Common myeloid progenitor, CD34-positive (primary cell): ENCODE data around the gene HELZ2.
"Not testable (repeated sequence)": the region's sequence is repeated elsewhere in the genome, so short reads cannot be mapped to it uniquely, and the experiment has no call there.

Source experiments
- CTCF ChIA-PET: fragments of 350-600 bp; sonication (Branson Sonifier 250); formaldehyde crosslinking; loops from one replicate; lab custom pipeline; 2021; ENCODE audit warnings: antibody characterized with exemption; lab: Charles Lee
- POLR2A ChIA-PET: fragments of 350-600 bp; sonication (Branson Sonifier 250); formaldehyde crosslinking; loops from one replicate; lab custom pipeline; 2021; ENCODE audit warnings: antibody characterized with exemption; lab: Charles Lee
- DNase-seq, 3 donors: peaks; one replicate each; pipeline versions ENCODE4 v3.0.0 to v3.0.0-alpha.2; 2013
- H3K27ac ChIP-seq, 2 experiments: 1 replicate in 1 of 2; 2 replicates in 1 of 2; pipeline ENCODE4 v1.7.0; 2013; ENCODE audit warnings: inconsistent platforms in 2 of 2, low read length in 2 of 2, mild to moderate bottlenecking in 2 of 2, low read depth in 1 of 2, moderate library complexity in 1 of 2; ENCODE audit not compliant: severe bottlenecking in 2 of 2, insufficient read depth in 1 of 2, poor library complexity in 1 of 2
- H3K27me3 ChIP-seq, 5 experiments: replicated peaks in 2 of 5; 1 replicate in 3 of 5; 2 replicates in 2 of 5; pipeline versions ENCODE4 v1.6.1 to v1.7.0; 2013; ENCODE audit warnings: low read length in 4 of 5, mild to moderate bottlenecking in 2 of 5, moderate library complexity in 2 of 5, inconsistent platforms in 1 of 5; ENCODE audit not compliant: insufficient read depth in 5 of 5, control insufficient read depth in 4 of 5
- H3K36me3 ChIP-seq, 4 experiments: 1 replicate in 2 of 4; 2 replicates in 2 of 4; pipeline versions ENCODE4 v1.6.1 to v1.7.0; 2013; ENCODE audit warnings: low read length in 3 of 4, control low read depth in 1 of 4, mild to moderate bottlenecking in 1 of 4; ENCODE audit not compliant: control insufficient read depth in 4 of 4, insufficient read depth in 4 of 4
- H3K4me1 ChIP-seq, 4 experiments: 1 replicate in 3 of 4; 2 replicates in 1 of 4; pipeline versions ENCODE4 v1.6.1 to v1.7.1; 2013; ENCODE audit warnings: low read length in 3 of 4, mild to moderate bottlenecking in 3 of 4, control low read depth in 1 of 4, inconsistent platforms in 1 of 4, moderate library complexity in 1 of 4; ENCODE audit not compliant: control insufficient read depth in 4 of 4, insufficient read depth in 4 of 4; ENCODE audit errors: control extremely low read depth in 1 of 4
- H3K4me3 ChIP-seq, 7 experiments: 1 replicate in 4 of 7; 2 replicates in 3 of 7; pipeline versions ENCODE4 v1.5.1 to v1.7.0; 2013; ENCODE audit warnings: mild to moderate bottlenecking in 7 of 7, low read length in 6 of 7, moderate library complexity in 6 of 7, inconsistent platforms in 2 of 7, low read depth in 2 of 7, control low read depth in 1 of 7; ENCODE audit not compliant: insufficient read depth in 4 of 7, control insufficient read depth in 1 of 7; ENCODE audit errors: extremely low read depth in 1 of 7
- H3K9me3 ChIP-seq, 5 experiments: 1 replicate in 4 of 5; 2 replicates in 1 of 5; pipeline versions ENCODE4 v1.6.1 to v1.7.1; 2013; ENCODE audit warnings: low read length in 4 of 5, mild to moderate bottlenecking in 2 of 5, inconsistent platforms in 1 of 5, low read depth in 1 of 5, moderate library complexity in 1 of 5; ENCODE audit not compliant: control insufficient read depth in 4 of 5, insufficient read depth in 2 of 5; ENCODE audit errors: control extremely low read depth in 1 of 5
- WGBS: methylation state at CpG from one replicate; pipeline ENCODE4 v1.1.5; 2013; ENCODE audit not compliant: insufficient coverage; 5-methylcytosine and 5-hydroxymethylcytosine counted together

Gene HELZ2

GRCh38 chr20:63572071-63572787 is 1.8 kb downstream of the HELZ2 start:
- no peak overlapping the region for H3K27ac ChIP-seq
- H3K4me3 ChIP-seq, result no peak overlapping the region
- ChIA-PET POLR2A (no interaction called here), CTCF (interaction anchor here (1.0 to 2.1 kb wide), 4 partner anchors 17 to 81 kb away, joined by 3 to 8 read pairs (median 4); partner anchors contain the start of gene STMN3)
- H3K9me3 ChIP-seq, result no peaks in the 10 kb centered on the region
- peaks cover 0 to 40% (median 30%) of the 10 kb centered on the region in 4 experiments for H3K4me1 ChIP-seq
- peaks cover 0 to 45% (median 6%) of the 10 kb centered on the region in 5 experiments for H3K27me3 ChIP-seq
- 94% methylated on average over 44 of the region's 48 CpGs for WGBS
- H3K36me3 ChIP-seq, result no peaks in the 10 kb centered on the region
- DNase-seq, result peak in 1 of 3 donors; percentile 21

DNA sequence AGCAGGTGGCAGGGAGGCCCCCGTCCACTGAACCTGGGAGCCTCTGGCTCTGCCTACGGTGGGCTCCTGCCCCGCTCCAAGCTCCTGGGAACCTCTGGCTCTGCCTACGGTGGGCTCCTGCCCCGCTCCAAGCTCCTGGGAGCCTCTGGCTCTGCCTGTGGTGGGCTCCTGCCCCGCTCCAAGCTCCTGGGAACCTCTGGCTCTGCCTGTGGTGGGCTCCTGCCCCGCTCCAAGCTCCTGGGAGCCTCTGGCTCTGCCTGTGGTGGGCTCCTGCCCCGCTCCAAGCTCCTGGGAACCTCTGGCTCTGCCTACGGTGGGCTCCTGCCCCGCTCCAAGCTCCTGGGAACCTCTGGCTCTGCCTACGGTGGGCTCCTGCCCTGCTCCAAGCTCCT is 3.0 kb downstream of the HELZ2 start:
- H3K36me3 ChIP-seq, DNase-seq, H3K9me3 ChIP-seq, H3K4me3 ChIP-seq, CTCF ChIA-PET, H3K27ac ChIP-seq: not testable (repeated sequence)
- POLR2A ChIA-PET, result interaction anchor here (0.6 kb wide), 1 partner anchor 11 kb away, joined by 5 read pairs; no protein-coding TSS in a partner anchor
- peaks cover 0 to 45% (median 6%) of the 10 kb centered on the region in 5 experiments for H3K27me3 ChIP-seq
- H3K4me1 ChIP-seq, result peaks cover 0 to 45% (median 36%) of the 10 kb centered on the region in 4 experiments
- WGBS, result 70% methylated on average over 2 of the region's 11 CpGs

DNA sequence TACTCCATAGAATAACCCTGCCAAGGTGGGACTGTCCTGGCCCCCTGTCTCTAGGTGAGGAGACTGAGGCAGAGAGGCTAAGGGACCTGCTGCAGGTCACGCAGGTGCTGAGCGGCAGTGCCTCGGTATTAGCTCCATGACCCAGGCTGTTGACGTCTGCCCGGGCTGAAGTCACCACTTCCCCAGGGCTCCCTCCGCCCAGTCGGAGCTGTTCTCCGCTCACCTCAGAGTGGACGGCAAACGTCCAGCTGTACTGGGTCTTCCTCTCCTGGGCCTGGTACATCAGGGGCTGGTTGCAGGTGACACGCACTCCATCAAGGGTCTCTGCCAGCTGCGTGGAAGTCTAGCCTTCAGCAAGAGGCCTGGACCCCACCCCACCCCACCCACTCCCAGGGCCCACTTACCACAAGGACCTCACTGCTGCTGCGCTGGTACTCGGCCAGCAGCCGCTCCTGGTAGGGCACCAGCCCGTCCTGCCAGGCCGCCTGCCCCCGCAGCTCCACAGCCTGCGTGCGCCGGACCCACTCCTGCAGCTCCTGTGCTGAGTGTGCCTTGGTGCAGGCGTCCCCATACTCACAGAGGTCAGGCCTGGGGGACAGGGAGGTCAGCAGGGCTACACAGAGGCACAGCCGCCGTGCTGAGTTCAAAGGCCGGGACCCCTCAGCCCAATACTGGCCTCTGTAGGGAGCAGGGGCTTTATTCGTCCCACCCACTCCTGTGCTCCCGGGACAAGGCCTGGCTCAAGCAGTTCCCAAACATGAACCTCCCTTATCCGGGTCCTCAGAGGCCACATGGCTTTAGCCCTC is 3.6 kb downstream of the HELZ2 start:
- Histone ChIP-seq H3K27ac (no peak overlapping the region), H3K4me1 (peaks cover 0 to 45% (median 36%) of the 10 kb centered on the region in 4 experiments), H3K4me3 (no peak overlapping the region), H3K36me3 (no peaks in the 10 kb centered on the region), H3K27me3 (peaks cover 0 to 46% (median 6%) of the 10 kb centered on the region in 5 experiments), H3K9me3 (no peaks in the 10 kb centered on the region)
- no peak for DNase-seq
- POLR2A ChIA-PET, result interaction anchor here (0.6 kb wide), 1 partner anchor 12 kb away, joined by 5 read pairs; no protein-coding TSS in a partner anchor
- CTCF ChIA-PET, result no interaction called here
- WGBS, result 93% methylated on average over 24 of the region's 28 CpGs

- 86% methylated on average over 45 of the region's 46 CpGs for WGBS
- H3K27me3 ChIP-seq, result peaks cover 0 to 52% (median 6%) of the 10 kb centered on the region in 5 experiments
- no peaks in the 10 kb centered on the region for H3K9me3 ChIP-seq
- H3K4me3 ChIP-seq, result no peak overlapping the region
- H3K4me1 ChIP-seq, result peaks cover 0 to 41% (median 33%) of the 10 kb centered on the region in 4 experiments
- peak in 2 of 3 donors; percentile 46 to 54 for DNase-seq
- ChIA-PET CTCF (interaction anchor here (0.7 to 2.2 kb wide), 6 partner anchors 9 to 226 kb away, joined by 3 to 7 read pairs (median 3); partner anchors contain the start of gene PTK6), POLR2A (interaction anchor here (0.6 to 1.2 kb wide), 2 partner anchors 12 to 14 kb away, joined by 3 read pairs; no protein-coding TSS in a partner anchor)
- H3K36me3 ChIP-seq, result no peaks in the 10 kb centered on the region
- no peak overlapping the region for H3K27ac ChIP-seq
Observed at GRCh38 chr20:63568986-63569949, 4.8 kb downstream of the HELZ2 start.

- ChIA-PET POLR2A (interaction anchor here (0.6 to 1.2 kb wide), 3 partner anchors 12 to 31 kb away, joined by 3 read pairs; partner anchors contain the start of gene PTK6), CTCF (interaction anchor here (0.9 to 2.2 kb wide), 5 partner anchors 8 to 227 kb away, joined by 3 to 7 read pairs (median 3); no protein-coding TSS in a partner anchor)
- peak in 2 of 3 donors; percentile 51 to 58 for DNase-seq
- 32% methylated on average over 33 of the region's 43 CpGs for WGBS
- H3K9me3 ChIP-seq, result no peaks in the 10 kb centered on the region
- no peaks in the 10 kb centered on the region for H3K36me3 ChIP-seq
- H3K27ac ChIP-seq, result no peak overlapping the region
- H3K27me3 ChIP-seq, result peaks cover 0 to 53% (median 6%) of the 10 kb centered on the region in 5 experiments
- H3K4me1 ChIP-seq, result peaks cover 0 to 37% (median 29%) of the 10 kb centered on the region in 4 experiments
- H3K4me3 ChIP-seq, result peak overlapping the region in 5 of 7 experiments; percentile 35 to 74 (median 51)
Observed at GRCh38 chr20:63568170-63568981, 5.7 kb downstream of the HELZ2 start.
